AG09319 (cell line): Measurements from ENCODE around the gene KRTAP2-4.
"Not testable (repeated sequence)": the region's sequence is repeated elsewhere in the genome, so short reads cannot be mapped to it uniquely, and the experiment has no call there.

Experiments used
- DNase-seq: peaks from one replicate; pipeline ENCODE4 v3.0.0-alpha.2; 2010; ENCODE audit warnings: low read depth; ENCODE audit errors: extremely low read depth
- CTCF ChIP-seq: IDR thresholded peaks from 2 replicates; pipeline ENCODE4 v1.5.1; 2011; ENCODE audit warnings: low read depth, mild to moderate bottlenecking, inconsistent platforms, low read length, moderate library complexity

Gene KRTAP2-4

DNA sequence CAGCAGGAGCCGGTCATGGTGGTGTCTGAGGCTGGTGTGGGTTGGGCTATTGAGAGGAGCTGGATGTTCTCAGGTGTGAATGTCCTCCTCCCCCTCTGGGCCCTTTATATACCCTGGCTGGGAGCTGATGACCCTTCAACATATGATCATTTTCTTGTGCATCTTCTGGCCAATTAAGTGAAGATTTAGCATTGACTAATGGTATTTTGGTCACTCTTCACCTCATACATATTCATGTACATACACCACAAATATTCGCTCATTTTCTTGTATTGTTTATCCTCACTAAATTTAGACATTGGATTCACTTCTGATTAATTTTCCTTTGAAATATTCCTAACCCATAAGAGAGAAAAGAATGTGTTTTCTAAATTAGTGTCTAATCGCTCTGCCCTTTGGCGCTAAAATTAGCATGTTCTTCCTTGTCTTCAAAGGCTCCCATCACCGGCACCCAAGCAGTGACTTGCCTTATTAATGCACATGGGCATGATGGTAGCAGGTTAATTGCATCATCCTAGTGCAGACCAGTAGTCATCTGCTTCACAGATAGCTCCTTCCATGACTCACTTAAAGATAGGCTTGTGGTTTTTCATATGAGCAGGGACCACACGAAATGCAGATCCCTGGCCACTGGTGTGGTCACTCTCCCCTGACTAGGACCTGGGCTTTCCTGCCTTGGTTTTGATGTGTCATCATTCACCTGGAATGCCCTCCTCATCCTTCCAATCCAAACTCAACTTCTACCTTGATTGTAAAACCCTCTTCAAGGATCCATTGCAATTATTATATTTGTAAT lies at the start of gene KRTAP2-4:
TSS of gene KRTAP2-4 (minus strand) at position 51 of the 796 bp plus-strand sequence. CDS start at position 17, 34 bp downstream.
- no peak for DNase-seq
- TF ChIP-seq CTCF, result no peak

GRCh38 chr17:41111151-41111885 lies 45.6 kb upstream of the KRTAP2-4 start:
- TF ChIP-seq CTCF, result no peak
- DNase-seq, result no peak

- DNase-seq, result not testable (repeated sequence)
These were observed 43.2 kb upstream of the KRTAP2-4 start for GRCh38 chr17:41108728-41109386.

DNA sequence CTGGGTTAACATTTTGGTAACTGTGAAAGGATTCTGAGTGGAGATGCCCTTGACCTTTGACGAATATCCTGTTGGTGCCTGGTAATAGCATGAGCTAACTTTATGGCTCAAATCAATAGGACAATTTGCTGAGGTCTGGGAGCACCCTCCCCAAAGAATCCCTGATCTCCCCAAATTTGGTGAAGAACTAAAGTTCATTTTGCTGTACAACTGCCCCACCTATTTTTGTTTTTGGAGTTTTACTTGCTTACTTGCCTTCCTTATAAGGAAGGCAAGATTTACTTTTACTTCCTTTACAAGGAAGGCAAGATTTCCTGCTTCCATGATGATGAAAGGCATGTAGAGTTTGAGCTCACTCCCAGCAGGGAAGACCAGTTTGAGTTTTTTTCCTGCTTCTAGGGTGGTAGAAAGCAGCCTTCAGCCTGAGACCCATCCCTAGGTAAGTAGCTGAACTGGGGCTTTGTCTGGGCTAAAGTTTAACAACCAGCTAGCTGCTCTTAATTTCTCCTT lies 42.3 kb upstream of the KRTAP2-4 start:
- no peak for DNase-seq
- TF ChIP-seq CTCF, result no peak

DNA sequence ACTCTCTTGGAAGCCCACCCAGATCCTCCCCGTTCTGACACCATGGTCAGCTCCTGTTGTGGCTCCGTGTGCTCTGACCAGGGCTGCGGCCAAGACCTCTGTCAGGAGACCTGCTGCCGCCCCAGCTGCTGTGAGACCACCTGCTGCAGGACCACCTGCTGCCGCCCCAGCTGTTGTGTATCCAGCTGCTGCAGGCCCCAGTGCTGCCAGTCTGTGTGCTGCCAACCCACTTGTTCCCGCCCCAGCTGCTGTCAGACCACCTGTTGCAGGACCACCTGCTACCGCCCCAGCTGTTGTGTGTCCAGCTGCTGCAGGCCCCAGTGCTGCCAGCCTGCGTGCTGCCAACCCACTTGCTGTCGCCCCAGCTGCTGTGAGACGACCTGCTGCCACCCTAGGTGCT lies 39.7 kb upstream of the KRTAP2-4 start, which contains the start of gene KRTAP4-9:
TSS of gene KRTAP4-9 (plus strand) at position 43 of the 400 bp plus-strand sequence. CDS start at position 43, 0 bp downstream.
- not testable (repeated sequence) for DNase-seq

DNA sequence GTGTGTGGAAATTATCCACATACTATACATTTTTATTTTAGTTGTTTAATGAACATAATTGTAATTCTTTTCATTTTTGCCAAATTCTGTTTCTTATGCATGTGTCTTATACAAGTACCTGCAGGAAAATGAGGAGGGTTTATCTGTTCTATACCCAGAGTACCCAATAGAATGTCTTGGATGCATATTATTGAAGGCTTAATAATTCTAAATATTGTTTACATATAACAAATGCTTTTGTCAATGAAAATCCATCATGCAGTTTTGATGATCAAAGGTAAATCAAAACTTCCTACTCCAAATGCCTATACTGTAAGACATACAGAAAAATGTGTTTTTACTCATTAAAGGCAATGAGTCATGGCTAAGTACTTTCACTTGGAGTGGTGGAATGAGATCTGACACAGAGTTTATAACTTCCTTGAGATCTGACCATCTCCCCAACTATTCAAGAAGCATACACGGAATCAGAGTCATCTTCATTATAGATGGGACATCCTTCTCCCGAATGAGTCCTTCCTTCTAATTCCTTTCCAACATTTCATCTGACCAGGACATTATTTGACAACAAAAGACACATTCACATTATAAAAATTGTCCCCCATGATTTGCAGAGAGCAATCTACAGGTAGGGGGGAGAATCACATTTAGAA lies 38.8 kb upstream of the KRTAP2-4 start:
- not testable (repeated sequence) for DNase-seq

DNA sequence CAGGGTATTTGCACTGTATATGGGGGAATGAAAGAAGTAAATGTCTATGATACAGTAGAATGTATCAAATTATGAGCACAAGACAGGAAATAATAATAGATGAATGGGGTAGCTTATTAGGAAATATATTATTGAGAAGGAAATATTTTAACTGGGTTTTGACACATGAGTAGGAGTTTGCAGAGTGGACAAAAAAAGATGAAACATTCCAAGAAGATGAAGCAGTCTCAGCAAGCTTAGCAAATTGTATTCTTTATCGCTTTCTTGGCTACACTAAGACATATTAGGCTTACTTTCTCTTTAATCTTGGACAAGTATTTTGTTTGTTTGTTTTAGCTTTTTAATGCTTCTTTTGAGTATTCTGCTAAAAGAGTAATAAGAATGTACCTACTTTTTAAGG lies 38.2 kb upstream of the KRTAP2-4 start:
- no peak for DNase-seq
- no peak for TF ChIP-seq CTCF

GRCh38 chr17:41101586-41102259 lies 36.0 kb upstream of the KRTAP2-4 start, which contains the start of gene KRTAP4-16:
TSS of gene KRTAP4-16 (minus strand) at chr17:41102209. CDS start at chr17:41102209, 0 bp downstream.
- no peak for TF ChIP-seq CTCF
- DNase-seq, result no peak

GRCh38 chr17:41099682-41100480 lies 34.2 kb upstream of the KRTAP2-4 start:
- DNase-seq, result peak; percentile 19
